Osteoblast (primary cell): ENCODE results near the gene DLG2. TPM values are rescaled to one million over a fixed set of nuclear protein-coding genes. Genes with fewer than 3 reads are reported as not detected.

Experiments used
- DNase-seq: peaks from one replicate; pipeline ENCODE4 v3.0.0; 2011; ENCODE audit warnings: low spot score, mixed read lengths; ENCODE audit not compliant: insufficient read length; ENCODE audit errors: missing footprints
- H2AFZ ChIP-seq: 2 replicates; pipeline ENCODE4 v1.6.0; 2011; ENCODE audit warnings: mild to moderate bottlenecking, low read length
- H3K27ac ChIP-seq: 2 replicates; pipeline ENCODE4 v1.5.1; 2011; ENCODE audit warnings: mild to moderate bottlenecking, low read depth, low read length, moderate library complexity
- H3K27me3 ChIP-seq: 2 replicates; pipeline ENCODE4 v1.6.0; 2012; ENCODE audit warnings: mild to moderate bottlenecking, control low read depth, inconsistent platforms, low read length, moderate library complexity; ENCODE audit not compliant: insufficient read depth
- H3K36me3 ChIP-seq: 2 replicates; pipeline ENCODE4 v1.5.1; 2011; ENCODE audit warnings: mild to moderate bottlenecking, low read length, control low read depth, moderate library complexity; ENCODE audit not compliant: insufficient read depth
- H3K4me1 ChIP-seq: 2 replicates; pipeline ENCODE4 v1.5.1; 2011; ENCODE audit warnings: mild to moderate bottlenecking, low read length, control low read depth, moderate library complexity; ENCODE audit not compliant: insufficient read depth
- H3K4me2 ChIP-seq: 2 replicates; pipeline ENCODE4 v1.6.0; 2011; ENCODE audit warnings: mild to moderate bottlenecking, low read length; ENCODE audit not compliant: insufficient read depth
- H3K4me3 ChIP-seq: fragments of 200-600 bp; sonication (generic); 3 replicates; pipeline ENCODE4 v1.5.1; 2012; ENCODE audit warnings: mild to moderate bottlenecking, low read length, inconsistent platforms; ENCODE audit not compliant: insufficient read depth
- H3K79me2 ChIP-seq: 2 replicates; pipeline ENCODE4 v1.6.0; 2012; ENCODE audit warnings: mild to moderate bottlenecking, low read length, control low read depth, inconsistent platforms; ENCODE audit not compliant: insufficient read depth
- H3K9me3 ChIP-seq: 2 replicates; pipeline ENCODE4 v1.5.1; 2011; ENCODE audit warnings: low read depth, low read length, control low read depth
- H4K20me1 ChIP-seq: 2 replicates; pipeline ENCODE4 v1.6.0; 2012; ENCODE audit warnings: mild to moderate bottlenecking, low read length, control low read depth; ENCODE audit not compliant: insufficient read depth
- total RNA-seq: library from RNA; depleted of rRNA; stranded (reverse); fragments of >200 nt; gene quantifications from 2 replicates; pipeline ENCODE4 v1.2.3, GENCODE V29; 2012
- TF ChIP-seq, protein P1 (sequence below): IDR thresholded peaks from 2 replicates; pipeline ENCODE4 v1.5.1; 2011; ENCODE audit warnings: mild to moderate bottlenecking, low read depth, low read length, moderate library complexity; ENCODE audit errors: extremely low read depth

DLG2 gene
- total RNA-seq, 1 donor, result 3.3 TPM

DNA sequence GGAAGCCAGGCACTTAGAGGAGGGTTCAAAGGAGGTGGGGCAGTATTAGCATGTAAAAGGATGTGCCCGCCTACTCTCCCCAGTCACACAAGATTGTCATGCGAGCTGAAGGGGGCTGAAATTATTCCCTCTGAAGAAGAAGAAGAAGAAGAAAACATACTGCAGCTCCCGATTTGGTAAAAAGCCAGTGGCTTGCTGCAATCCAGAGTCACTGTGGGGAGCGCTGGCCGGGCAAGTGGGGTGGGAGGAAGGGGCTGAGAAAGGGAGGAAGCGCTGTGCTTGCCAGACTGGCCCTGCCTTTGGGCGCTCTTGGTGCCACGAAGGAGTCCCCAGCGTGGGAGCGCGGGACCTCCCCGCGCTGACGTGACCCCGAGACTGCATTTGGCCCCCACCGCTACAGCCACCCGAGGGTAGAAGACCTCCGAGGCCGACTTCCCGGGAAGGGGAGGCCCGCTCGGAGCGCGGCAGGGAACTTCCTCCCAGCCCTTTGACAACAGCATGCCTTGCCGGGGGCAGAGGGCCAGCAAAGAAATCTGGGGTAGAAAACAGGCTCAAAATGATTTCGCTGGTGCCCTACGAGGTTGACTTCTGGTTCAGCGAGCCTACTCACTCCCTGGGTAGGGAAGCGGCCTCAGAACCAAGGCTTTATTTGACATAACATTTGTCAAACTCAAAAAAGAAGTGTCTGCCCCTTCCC, 906.3 kb downstream of the DLG2 start:
- Histone ChIP-seq H3K4me2 (peak overlapping the region; percentile 56), H3K4me1 (no peaks in the 10 kb centered on the region), H3K27ac (no peak overlapping the region), H4K20me1 (no peaks in the 10 kb centered on the region), H3K36me3 (no peaks in the 10 kb centered on the region), H3K27me3 (no peaks in the 10 kb centered on the region), H3K4me3 (peak overlapping the region; percentile 35), H2AFZ (peak overlapping the region; percentile 54), H3K9me3 (no peaks in the 10 kb centered on the region), H3K79me2 (no peaks in the 10 kb centered on the region)
- no peak for DNase-seq
- TF ChIP-seq, protein P1, sequence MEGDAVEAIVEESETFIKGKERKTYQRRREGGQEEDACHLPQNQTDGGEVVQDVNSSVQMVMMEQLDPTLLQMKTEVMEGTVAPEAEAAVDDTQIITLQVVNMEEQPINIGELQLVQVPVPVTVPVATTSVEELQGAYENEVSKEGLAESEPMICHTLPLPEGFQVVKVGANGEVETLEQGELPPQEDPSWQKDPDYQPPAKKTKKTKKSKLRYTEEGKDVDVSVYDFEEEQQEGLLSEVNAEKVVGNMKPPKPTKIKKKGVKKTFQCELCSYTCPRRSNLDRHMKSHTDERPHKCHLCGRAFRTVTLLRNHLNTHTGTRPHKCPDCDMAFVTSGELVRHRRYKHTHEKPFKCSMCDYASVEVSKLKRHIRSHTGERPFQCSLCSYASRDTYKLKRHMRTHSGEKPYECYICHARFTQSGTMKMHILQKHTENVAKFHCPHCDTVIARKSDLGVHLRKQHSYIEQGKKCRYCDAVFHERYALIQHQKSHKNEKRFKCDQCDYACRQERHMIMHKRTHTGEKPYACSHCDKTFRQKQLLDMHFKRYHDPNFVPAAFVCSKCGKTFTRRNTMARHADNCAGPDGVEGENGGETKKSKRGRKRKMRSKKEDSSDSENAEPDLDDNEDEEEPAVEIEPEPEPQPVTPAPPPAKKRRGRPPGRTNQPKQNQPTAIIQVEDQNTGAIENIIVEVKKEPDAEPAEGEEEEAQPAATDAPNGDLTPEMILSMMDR, result no peak

DNA sequence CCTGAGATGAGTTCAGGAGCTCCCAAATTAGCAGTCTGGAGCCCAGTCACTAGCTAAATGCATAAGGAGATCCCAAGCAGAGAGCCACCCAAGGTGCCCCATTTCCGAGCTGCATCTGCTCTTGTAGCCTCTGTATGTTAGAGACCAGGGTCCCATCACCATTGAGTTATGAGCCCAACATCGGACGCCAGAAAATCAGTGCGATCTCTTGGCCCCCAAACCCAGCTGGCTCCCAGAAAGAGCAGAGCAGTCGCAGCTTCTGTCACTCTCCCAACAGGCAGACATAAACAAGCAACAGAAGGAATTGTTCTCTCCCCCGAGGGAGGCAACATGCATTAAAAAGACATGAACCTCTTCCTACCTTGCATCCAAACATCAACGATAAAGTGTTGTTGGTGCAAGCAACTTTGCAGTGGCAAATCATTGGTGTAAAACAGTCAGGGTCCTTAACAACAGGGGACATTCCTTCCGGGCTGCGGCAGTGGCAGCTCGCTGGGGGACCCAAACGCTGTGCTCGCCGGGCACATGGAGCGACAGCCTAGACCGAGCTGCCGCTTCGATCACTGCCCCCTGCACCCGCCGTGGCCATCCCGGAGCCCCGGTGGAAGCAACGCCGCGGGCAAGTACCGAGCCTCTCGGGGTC, 907.1 kb downstream of the DLG2 start:
- TF ChIP-seq, protein P1, result no peak

DNA sequence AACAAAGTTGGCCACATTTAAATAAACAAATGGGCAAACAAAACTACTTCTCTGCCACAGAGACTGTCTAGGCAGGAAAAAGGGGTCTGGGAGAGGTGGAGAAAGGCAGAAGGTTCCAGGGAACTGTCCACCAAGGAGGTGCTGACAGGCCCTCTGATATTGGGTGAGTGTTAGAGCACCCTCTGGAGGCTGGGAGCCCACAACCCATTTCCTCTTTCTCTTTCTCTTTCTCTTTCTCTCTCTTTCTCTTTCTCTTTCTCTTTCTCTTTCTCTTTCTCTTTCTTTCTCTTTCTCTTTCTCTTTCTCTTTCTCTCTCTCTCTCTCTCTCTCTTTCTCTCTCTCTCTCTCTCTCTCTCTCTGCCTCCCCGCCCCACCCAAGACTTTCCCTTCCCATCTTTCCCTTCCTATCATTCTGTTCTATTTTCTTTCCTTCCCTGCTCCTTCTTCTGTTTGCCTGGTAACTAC, 912.8 kb downstream of the DLG2 start:
- Histone ChIP-seq H3K4me2 (no peak overlapping the region), H3K27ac (no peak overlapping the region), H3K27me3 (no peaks in the 10 kb centered on the region)

More for the DNA sequence above, 907.1 kb downstream of the DLG2 start:
- H3K4me1 ChIP-seq, result no peaks in the 10 kb centered on the region
- H4K20me1 ChIP-seq, result no peaks in the 10 kb centered on the region
- H3K36me3 ChIP-seq, result no peaks in the 10 kb centered on the region
- H3K27me3 ChIP-seq, result no peaks in the 10 kb centered on the region
- no peak for DNase-seq
- no peaks in the 10 kb centered on the region for H3K79me2 ChIP-seq
- H3K9me3 ChIP-seq, result no peaks in the 10 kb centered on the region
- H3K4me2 ChIP-seq, result peak overlapping the region; percentile 56
- no peak overlapping the region for H3K27ac ChIP-seq
- peak overlapping the region; percentile 35 for H3K4me3 ChIP-seq
- H2AFZ ChIP-seq, result peak overlapping the region; percentile 4

DNA sequence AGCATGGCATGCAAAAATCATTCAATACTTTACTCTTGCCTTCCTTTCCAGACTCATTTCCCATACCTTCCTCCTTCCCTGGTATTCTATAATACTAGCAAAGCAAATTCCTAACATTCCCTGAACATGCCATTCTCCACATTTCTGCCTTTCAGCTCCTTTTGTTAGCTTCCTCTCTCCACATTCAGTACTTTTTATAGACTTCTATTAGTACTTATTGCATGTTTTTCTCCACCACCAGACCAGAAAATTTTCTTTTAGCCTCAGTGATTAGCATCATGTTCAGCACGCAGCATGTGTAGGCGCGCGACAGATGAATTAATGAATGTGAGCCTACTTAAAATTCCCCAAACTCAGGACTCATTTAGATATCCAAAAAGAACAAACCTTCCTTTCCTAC, 935.3 kb downstream of the DLG2 start:
- no peak overlapping the region for H3K27ac ChIP-seq
- DNase-seq, result no peak
- H3K27me3 ChIP-seq, result no peaks in the 10 kb centered on the region
- H3K4me3 ChIP-seq, result no peak overlapping the region
- H3K4me2 ChIP-seq, result no peak overlapping the region
- H3K79me2 ChIP-seq, result no peaks in the 10 kb centered on the region
- TF ChIP-seq, protein P1, result no peak
- H3K9me3 ChIP-seq, result no peaks in the 10 kb centered on the region
- no peaks in the 10 kb centered on the region for H4K20me1 ChIP-seq
- no peaks in the 10 kb centered on the region for H3K36me3 ChIP-seq
- no peaks in the 10 kb centered on the region for H3K4me1 ChIP-seq
- no peak overlapping the region for H2AFZ ChIP-seq

More for the DNA sequence above, 912.8 kb downstream of the DLG2 start:
- Histone ChIP-seq H3K9me3 (no peaks in the 10 kb centered on the region), H2AFZ (no peak overlapping the region), H3K4me1 (no peaks in the 10 kb centered on the region), H3K4me3 (no peak overlapping the region), H3K79me2 (no peaks in the 10 kb centered on the region), H3K36me3 (no peaks in the 10 kb centered on the region), H4K20me1 (no peaks in the 10 kb centered on the region)
- no peak for DNase-seq
- TF ChIP-seq, protein P1, result peak; percentile 27
